K562 (cell line): ENCODE results near the gene HSPA6. TPM values are rescaled to one million over a fixed set of nuclear protein-coding genes. Genes with fewer than 3 reads are reported as not detected.

Source experiments
- ADNP ChIP-seq: fragments of 200-800 bp; sonication (Bioruptor generic); IDR thresholded peaks from 2 replicates; pipeline ENCODE4 v1.6.1; 2016; ENCODE audit warnings: missing genetic modification characterization, missing compliant biosample characterization
- BRF1 ChIP-seq: IDR thresholded peaks from 3 replicates; pipeline ENCODE4 v1.6.1; 2011; ENCODE audit warnings: borderline replicate concordance, mild to moderate bottlenecking; ENCODE audit not compliant: insufficient read length; ENCODE audit errors: extremely low read depth
- CEBPB ChIP-seq: fragments of 450-650 bp; IDR thresholded peaks from 2 replicates; pipeline ENCODE4 v1.6.1; 2016; ENCODE audit warnings: missing genetic modification characterization, missing compliant biosample characterization
- EP400 ChIP-seq: fragments of 450-650 bp; IDR thresholded peaks from 2 replicates; pipeline ENCODE4 v1.6.1; 2017; ENCODE audit warnings: antibody characterized with exemption, mild to moderate bottlenecking, moderate library complexity
- FOXK2 ChIP-seq, 2 experiments: fragments of 450-650 bp; IDR thresholded peaks in 1 of 2; conservative IDR thresholded peaks in 1 of 2; 2 replicates each; pipeline ENCODE4 v1.6.1; 2016; ENCODE audit warnings: low read depth in 2 of 2, mild to moderate bottlenecking in 1 of 2
- HLTF ChIP-seq: fragments of 450-650 bp; IDR thresholded peaks from 2 replicates; pipeline ENCODE4 v1.6.1; 2016
- MTA1 ChIP-seq: fragments of 450-650 bp; IDR thresholded peaks from 2 replicates; pipeline ENCODE4 v1.6.1; 2017; ENCODE audit warnings: borderline replicate concordance
- NCOA1 ChIP-seq: fragments of 450-650 bp; IDR thresholded peaks from 2 replicates; pipeline ENCODE4 v1.6.1; 2016; ENCODE audit warnings: low read depth
- RAD21 ChIP-seq, 2 experiments: fragments of 250-450 bp in 1 of 2; fragments of 450-650 bp in 1 of 2; sonication (Bioruptor Pico) in 1 of 2; formaldehyde crosslinking in 1 of 2; IDR thresholded peaks in 1 of 2; conservative IDR thresholded peaks in 1 of 2; 2 replicates each; pipeline versions ENCODE4 v1.4.0 to v1.8.0; 2020 to 2022; ENCODE audit warnings: mild to moderate bottlenecking in 2 of 2, moderate library complexity in 1 of 2
- SOX6 ChIP-seq: fragments of 450-650 bp; IDR thresholded peaks from 2 replicates; pipeline ENCODE4 v1.6.1; 2014; ENCODE audit warnings: mild to moderate bottlenecking
- SREBF1 ChIP-seq: fragments of 150-350 bp; IDR thresholded peaks from 2 replicates; pipeline ENCODE4 v1.6.1; 2014; ENCODE audit warnings: antibody characterized with exemption, low read depth, low read length, borderline replicate concordance
- TBP ChIP-seq: optimal IDR thresholded peaks from 2 replicates; pipeline ENCODE3; 2011; ENCODE audit warnings: low read depth, low read length, improper control_type of control experiment
- ZFP36 ChIP-seq: fragments of 150-350 bp; IDR thresholded peaks from 2 replicates; pipeline ENCODE4 v1.6.1; 2018; ENCODE audit warnings: low read length, low read depth; ENCODE audit not compliant: partially characterized antibody
- ZKSCAN1 ChIP-seq: fragments of 150-350 bp; IDR thresholded peaks from 2 replicates; pipeline ENCODE4 v1.6.1; 2016; ENCODE audit warnings: low read depth, low read length
- ZNF766 ChIP-seq: fragments of 200-800 bp; sonication (Bioruptor generic); conservative IDR thresholded peaks from 2 replicates; pipeline ENCODE4 v1.6.1; 2016; ENCODE audit warnings: missing genetic modification characterization, missing compliant biosample characterization
- polyA plus RNA-seq, 8 experiments: library from polyadenylated mRNA; depleted of rRNA in 4 of 8; stranded (reverse) in 5 of 8; unstranded in 3 of 8; fragments of >200 nt; fragmentation: Nextera tagmentation in 2 of 8; fragmentation: Illumina TruSeq in 1 of 8; extraction: Ambion mirVana in 2 of 8; extraction: Trizol in 1 of 8; gene quantifications; 2 replicates each; pipeline versions ENCODE4 v1.2.1 to v1.2.3, GENCODE V29; 2011 to 2014; ENCODE audit warnings: inconsistent platforms in 1 of 8, missing spikeins in 1 of 8
- total RNA-seq, 7 experiments: library from RNA; depleted of rRNA in 6 of 7; stranded (reverse); fragments of >200 nt in 6 of 7; fragmentation: Illumina TruSeq in 2 of 7; extraction: Trizol in 2 of 7; gene quantifications; 2 replicates each; pipeline versions ENCODE4 v1.2.1 to v1.2.3, GENCODE V29; 2011 to 2021; ENCODE audit warnings: low replicate concordance in 1 of 7
- TF ChIP-seq, protein P1 (sequence below): fragments of 450-650 bp; IDR thresholded peaks from 2 replicates; pipeline ENCODE4 v1.6.1; 2017; ENCODE audit warnings: antibody characterized with exemption, mild to moderate bottlenecking
- TF ChIP-seq, protein P2 (sequence below): IDR thresholded peaks from 2 replicates; pipeline ENCODE4 v1.6.1; 2011; ENCODE audit warnings: borderline replicate concordance, low read depth, mild to moderate bottlenecking, moderate library complexity, low read length; ENCODE audit not compliant: insufficient read depth, poor library complexity, severe bottlenecking
- TF ChIP-seq, protein P3 (sequence below): sonication (generic); formaldehyde crosslinking; IDR thresholded peaks from 2 replicates; pipeline ENCODE4 v1.8.1; 2023; ENCODE audit warnings: mild to moderate bottlenecking, missing genetic modification reagents

Gene HSPA6
- total and polyA plus RNA-seq, 9 of the 15 experiments (the other 6 are each of a cell fraction or from before 2014, with no cell fraction given), result 0.15 to 10.0 (median 2.4) TPM

DNA sequence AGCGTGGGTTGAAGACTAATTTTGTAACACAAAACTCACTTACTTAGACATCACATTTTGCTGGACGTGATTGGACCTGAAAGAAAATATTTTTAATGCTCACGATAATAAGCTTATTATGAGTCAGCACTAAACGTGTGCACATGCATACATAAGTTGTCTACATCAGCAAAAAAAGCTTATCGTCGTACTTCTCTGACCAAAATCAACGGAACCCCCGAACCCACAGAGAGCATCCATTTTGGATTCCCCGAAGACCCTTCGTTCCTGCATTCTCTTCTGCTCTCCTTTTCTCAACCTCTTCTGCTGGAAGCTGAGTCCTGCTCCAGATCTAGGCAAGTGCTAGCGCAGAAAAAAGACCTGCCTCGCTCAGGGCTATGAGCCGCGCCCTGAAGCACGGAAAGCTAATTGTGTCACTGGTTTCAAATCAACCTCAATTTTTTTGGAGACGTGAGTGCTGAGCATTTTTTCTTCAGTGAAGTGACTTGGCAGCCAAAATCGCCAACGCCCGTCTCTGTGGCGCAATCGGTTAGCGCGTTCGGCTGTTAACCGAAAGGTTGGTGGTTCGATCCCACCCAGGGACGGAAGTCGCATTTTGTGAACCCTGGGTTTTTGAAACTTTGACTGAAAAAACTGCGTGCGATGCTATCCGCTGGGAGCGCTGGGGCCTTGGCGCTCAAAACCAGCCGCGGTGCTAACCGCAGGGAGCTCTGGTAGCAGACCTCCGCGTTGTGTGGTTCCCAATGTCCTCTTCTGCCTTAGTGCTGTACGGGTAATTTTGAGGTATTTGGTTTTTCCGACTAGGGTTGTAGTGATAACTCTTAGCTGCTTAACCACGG is 15.6 kb downstream of the HSPA6 start (continued):
- TF ChIP-seq, protein P1, sequence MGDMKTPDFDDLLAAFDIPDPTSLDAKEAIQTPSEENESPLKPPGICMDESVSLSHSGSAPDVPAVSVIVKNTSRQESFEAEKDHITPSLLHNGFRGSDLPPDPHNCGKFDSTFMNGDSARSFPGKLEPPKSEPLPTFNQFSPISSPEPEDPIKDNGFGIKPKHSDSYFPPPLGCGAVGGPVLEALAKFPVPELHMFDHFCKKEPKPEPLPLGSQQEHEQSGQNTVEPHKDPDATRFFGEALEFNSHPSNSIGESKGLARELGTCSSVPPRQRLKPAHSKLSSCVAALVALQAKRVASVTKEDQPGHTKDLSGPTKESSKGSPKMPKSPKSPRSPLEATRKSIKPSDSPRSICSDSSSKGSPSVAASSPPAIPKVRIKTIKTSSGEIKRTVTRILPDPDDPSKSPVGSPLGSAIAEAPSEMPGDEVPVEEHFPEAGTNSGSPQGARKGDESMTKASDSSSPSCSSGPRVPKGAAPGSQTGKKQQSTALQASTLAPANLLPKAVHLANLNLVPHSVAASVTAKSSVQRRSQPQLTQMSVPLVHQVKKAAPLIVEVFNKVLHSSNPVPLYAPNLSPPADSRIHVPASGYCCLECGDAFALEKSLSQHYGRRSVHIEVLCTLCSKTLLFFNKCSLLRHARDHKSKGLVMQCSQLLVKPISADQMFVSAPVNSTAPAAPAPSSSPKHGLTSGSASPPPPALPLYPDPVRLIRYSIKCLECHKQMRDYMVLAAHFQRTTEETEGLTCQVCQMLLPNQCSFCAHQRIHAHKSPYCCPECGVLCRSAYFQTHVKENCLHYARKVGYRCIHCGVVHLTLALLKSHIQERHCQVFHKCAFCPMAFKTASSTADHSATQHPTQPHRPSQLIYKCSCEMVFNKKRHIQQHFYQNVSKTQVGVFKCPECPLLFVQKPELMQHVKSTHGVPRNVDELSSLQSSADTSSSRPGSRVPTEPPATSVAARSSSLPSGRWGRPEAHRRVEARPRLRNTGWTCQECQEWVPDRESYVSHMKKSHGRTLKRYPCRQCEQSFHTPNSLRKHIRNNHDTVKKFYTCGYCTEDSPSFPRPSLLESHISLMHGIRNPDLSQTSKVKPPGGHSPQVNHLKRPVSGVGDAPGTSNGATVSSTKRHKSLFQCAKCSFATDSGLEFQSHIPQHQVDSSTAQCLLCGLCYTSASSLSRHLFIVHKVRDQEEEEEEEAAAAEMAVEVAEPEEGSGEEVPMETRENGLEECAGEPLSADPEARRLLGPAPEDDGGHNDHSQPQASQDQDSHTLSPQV, result peak; percentile 89
- TF ChIP-seq ADNP (peak; percentile 97), ZNF766 (CRISPR knock-in tag) (peak; percentile 89), BRF1 (peak; percentile 42), SOX6 (peak; percentile 72), EP400 (peak; percentile 77), SREBF1 (peak; percentile 70; the same call in 1 of the 2 replicates), ZKSCAN1 (peak; percentile 88), ZFP36 (peak; percentile 34), FOXK2 (conservative IDR thresholded peaks at IDR 0.05 in 1 of 2, IDR thresholded peaks at IDR 0.05 in 1 of 2; ENCODE audit: low read depth in 2 of 2) (peak; percentile 17 to 42; a peak in 2 of 4 replicates), HLTF (peak; percentile 40; the same call in 1 of the 2 replicates), TBP (peak; percentile 97), CEBPB (peak; percentile 99), NCOA1 (0 out of 2 replicates have a peak, but pooled peaks have one; percentile 2), MTA1 (peak; percentile 68; the same call in 1 of the 2 replicates), RAD21 (CRISPR knock-in tag; conservative IDR thresholded peaks at IDR 0.05 in 1 of 2, IDR thresholded peaks at IDR 0.05 in 1 of 2) (peak; percentile 33 to 57; a peak in 3 of 4 replicates)
- TF ChIP-seq, protein P2, sequence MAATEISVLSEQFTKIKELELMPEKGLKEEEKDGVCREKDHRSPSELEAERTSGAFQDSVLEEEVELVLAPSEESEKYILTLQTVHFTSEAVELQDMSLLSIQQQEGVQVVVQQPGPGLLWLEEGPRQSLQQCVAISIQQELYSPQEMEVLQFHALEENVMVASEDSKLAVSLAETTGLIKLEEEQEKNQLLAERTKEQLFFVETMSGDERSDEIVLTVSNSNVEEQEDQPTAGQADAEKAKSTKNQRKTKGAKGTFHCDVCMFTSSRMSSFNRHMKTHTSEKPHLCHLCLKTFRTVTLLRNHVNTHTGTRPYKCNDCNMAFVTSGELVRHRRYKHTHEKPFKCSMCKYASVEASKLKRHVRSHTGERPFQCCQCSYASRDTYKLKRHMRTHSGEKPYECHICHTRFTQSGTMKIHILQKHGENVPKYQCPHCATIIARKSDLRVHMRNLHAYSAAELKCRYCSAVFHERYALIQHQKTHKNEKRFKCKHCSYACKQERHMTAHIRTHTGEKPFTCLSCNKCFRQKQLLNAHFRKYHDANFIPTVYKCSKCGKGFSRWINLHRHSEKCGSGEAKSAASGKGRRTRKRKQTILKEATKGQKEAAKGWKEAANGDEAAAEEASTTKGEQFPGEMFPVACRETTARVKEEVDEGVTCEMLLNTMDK, result peak; percentile 57
- TF ChIP-seq, protein P3, sequence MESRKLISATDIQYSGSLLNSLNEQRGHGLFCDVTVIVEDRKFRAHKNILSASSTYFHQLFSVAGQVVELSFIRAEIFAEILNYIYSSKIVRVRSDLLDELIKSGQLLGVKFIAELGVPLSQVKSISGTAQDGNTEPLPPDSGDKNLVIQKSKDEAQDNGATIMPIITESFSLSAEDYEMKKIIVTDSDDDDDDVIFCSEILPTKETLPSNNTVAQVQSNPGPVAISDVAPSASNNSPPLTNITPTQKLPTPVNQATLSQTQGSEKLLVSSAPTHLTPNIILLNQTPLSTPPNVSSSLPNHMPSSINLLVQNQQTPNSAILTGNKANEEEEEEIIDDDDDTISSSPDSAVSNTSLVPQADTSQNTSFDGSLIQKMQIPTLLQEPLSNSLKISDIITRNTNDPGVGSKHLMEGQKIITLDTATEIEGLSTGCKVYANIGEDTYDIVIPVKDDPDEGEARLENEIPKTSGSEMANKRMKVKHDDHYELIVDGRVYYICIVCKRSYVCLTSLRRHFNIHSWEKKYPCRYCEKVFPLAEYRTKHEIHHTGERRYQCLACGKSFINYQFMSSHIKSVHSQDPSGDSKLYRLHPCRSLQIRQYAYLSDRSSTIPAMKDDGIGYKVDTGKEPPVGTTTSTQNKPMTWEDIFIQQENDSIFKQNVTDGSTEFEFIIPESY (CRISPR knock-in tag), result peak; percentile 70; the same call in 1 of the 2 replicates
